ENCODE measurements around the gene LUC7L.

- TF ChIP-seq POLR2A (IDR thresholded peaks at IDR 0.05) (no peak), POLR2AphosphoS5 (IDR thresholded peaks at IDR 0.05) (no peak), EP300 (IDR thresholded peaks at IDR 0.05) (no peak)
- TF ChIP-seq, protein P1, sequence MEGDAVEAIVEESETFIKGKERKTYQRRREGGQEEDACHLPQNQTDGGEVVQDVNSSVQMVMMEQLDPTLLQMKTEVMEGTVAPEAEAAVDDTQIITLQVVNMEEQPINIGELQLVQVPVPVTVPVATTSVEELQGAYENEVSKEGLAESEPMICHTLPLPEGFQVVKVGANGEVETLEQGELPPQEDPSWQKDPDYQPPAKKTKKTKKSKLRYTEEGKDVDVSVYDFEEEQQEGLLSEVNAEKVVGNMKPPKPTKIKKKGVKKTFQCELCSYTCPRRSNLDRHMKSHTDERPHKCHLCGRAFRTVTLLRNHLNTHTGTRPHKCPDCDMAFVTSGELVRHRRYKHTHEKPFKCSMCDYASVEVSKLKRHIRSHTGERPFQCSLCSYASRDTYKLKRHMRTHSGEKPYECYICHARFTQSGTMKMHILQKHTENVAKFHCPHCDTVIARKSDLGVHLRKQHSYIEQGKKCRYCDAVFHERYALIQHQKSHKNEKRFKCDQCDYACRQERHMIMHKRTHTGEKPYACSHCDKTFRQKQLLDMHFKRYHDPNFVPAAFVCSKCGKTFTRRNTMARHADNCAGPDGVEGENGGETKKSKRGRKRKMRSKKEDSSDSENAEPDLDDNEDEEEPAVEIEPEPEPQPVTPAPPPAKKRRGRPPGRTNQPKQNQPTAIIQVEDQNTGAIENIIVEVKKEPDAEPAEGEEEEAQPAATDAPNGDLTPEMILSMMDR (IDR thresholded peaks at IDR 0.05) = no peak
Observed at GRCh38 chr16:255183-255582, 25.9 kb upstream of the LUC7L start.
